GM19023 (cell line): Measurements from ENCODE around the gene SORCS2.

Source experiments
- ATAC-seq: cut with Tn5 transposase; IDR thresholded peaks from one replicate; pipeline ENCODE4 v1.9.1; 2021; ENCODE audit warnings: mild to moderate bottlenecking, moderate library complexity; ENCODE audit not compliant: unreplicated experiment

Gene SORCS2

DNA sequence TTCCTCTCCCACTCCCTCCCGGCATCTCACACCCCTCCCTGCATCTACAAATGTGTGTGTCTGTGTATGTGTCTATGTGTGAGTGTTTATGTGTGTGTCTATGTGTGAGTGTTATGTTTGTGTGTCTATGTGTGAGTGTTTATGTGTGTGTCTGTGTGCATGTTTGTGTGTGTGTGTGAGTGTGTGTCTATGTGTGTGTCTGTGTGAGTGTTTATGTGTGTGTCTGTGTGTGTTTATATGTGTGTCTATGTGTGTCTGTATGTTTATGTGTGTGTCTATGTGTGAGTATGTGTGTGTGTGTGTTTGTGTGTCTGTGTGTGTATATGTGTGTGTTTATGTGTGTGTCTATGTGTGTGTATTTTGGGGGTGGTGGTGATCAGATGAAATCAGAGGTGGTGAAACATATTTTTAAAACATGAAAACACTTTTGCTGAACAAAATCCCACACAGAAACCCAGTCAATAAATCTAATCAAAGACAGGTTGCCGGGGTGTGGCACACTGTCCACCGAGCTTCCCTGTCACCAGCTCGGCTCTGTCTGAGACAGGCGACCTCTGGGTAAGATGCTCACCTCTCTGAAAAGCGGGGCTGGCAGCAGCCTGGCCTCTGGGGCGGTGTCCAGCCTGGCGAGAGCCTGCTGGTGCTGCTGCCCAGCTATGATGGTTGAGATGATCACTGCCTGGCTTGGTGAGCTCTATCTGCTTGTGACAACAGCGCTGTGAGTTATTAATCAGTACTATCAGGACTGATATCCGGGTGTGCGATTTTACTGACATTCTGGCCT, 429.1 kb downstream of the SORCS2 start:
- ATAC-seq: no peak

- no peak for ATAC-seq
Measured at GRCh38 chr4:7622371-7622770, 430.0 kb downstream of the SORCS2 start.

GRCh38 chr4:7623468-7623867, 431.1 kb downstream of the SORCS2 start:
- ATAC-seq: no peak

DNA sequence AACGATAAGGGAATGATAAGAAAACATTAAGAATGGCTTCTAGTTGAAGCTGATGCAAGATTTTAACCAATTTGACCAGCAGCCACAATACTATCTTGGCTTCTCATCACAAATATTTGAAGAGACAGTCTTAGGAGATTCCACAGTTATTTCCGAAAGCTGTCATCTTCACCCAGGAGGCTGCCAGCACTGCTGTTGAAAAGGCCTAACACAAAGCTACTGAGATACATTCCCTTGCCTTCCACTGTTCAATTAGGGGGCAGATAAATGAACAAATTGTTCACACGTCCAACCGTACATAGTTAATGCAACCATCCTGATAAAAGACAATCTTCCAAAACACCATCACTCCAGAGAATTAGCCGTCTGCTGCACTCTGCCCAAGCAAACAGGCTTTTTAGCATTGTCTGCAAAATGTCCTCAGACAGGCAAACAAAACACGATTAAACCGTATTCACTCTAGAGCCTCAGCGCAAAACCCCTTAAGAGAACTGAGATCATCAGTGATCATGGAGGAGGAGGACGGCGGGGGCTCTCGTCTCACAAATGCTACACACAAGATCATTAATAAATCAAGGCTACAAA, 432.1 kb downstream of the SORCS2 start:
- no peak for ATAC-seq

DNA sequence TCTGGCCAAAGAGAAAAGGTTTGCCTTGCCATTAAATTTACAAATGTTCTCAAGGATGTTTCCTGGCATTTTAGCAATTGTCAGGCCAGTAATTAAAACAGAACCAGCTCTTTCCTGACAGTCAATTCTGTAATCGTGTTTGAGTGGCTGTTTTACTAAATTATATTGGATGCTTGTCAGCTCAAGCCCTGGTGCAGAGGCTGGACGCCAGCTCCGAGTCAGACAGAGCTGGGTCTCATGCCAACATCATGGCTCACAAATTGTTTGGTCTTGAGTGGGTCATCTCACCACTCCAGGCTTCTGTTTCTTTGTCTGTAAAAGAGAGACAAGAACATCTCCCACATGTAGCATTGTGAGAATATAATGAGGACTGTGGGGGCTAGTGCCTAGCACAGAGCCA, 432.7 kb downstream of the SORCS2 start:
- ATAC-seq: no peak

DNA sequence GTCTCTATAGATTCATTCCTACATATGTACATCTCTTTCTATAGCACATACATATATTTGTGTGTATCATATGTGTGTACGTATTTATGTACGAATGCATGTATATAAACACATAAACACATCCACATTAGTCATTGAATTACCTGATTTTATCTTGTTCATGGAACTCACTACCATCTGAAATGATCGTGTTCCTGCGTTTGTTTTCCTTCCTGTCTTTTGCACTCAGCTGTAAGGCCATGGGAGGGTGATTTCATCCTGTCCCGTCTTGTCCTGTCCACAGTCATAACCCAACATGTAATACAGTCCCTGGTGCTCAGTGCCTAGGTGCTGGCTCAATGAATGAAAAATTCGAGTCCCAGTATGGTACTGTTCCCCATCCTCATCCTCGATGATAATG, 434.2 kb downstream of the SORCS2 start:
- no peak for ATAC-seq

DNA sequence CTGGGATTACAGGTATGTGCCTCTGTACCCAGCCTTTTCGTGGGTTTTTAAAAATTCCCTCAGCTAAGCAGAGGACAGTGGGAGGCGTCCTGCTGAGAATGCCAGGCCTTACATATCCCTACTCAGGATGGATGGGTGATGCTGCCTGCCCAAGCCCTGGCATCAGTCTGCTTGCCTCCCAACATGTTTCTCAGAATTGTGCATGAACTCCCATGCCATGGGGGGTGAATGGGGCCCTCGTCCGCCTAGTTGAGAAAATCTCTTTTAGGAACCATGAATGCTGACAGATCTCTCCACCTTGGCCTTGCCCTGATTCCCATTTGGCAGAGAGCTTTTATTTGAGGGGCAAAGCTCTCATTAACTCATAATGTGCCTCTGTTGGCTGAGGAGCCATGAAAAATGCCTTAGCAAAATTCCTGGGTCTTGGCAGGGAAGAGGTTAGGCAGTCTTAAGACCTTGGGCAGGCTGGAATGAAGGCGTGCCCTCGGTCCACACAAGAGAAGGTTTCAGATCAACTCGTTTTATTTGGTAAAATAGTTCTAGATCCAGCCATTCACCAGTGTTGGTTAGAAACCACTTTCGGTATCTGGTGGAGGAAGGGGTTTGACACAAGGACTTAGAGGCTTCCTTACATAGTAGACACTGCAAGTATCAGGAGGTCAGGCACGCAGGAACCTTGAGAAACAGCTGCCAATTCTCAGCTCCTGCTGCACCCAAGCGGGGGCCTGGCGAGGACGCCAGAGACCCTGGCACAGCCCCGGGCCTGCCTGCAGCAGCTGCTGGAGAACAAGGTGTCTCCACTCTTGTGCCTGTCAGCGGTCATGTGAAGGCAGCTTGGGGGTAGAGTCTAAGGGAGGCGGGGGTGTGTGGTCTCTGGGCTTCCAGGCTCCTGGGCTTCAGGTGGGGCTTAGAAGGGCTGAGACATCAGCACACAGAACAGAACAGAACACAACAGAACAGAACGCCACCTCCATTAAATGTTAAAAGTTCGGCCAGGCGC, 435.2 kb downstream of the SORCS2 start:
- no peak for ATAC-seq

- no peak for ATAC-seq
Measured at GRCh38 chr4:7628432-7628831, 436.1 kb downstream of the SORCS2 start.

- no peak for ATAC-seq
Measured at GRCh38 chr4:7629501-7630254, 437.3 kb downstream of the SORCS2 start.

DNA sequence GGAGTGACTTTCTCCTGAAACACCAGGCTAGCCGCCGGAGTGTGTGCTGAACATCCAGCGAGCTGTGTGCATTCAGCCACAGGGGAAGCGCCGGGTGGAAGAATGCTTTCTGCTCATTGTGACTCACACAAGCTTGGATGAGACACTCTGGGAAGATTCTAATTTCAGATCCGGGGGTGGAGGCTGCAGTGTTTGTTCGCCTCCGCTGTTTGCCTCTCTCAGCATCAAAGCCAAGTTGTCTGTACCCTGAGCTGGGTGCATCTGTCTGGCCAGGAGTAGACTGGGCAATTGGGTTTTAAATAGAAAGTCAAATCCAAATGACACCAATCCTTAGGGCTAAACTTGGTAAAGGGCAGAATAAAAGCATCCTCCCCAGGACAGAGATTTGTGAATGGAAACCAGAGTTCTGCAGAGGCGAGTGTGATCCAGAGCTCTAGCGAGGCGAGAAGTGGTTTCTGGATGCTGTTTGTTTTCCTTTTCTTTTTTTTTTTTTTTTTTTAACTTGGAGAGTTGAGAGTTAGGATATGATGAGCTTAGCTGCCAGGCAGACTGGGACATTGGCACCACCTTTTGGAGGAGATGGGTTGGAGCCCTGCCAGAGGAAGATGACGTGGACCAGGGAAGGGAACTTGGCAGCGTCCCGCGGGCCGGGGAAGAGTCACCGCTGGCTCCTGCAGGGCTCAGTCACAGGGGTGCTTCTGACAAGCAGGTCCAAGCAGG, 438.4 kb downstream of the SORCS2 start:
- no peak for ATAC-seq

- no peak for ATAC-seq
Measured at GRCh38 chr4:7631288-7632014, 439.1 kb downstream of the SORCS2 start.

DNA sequence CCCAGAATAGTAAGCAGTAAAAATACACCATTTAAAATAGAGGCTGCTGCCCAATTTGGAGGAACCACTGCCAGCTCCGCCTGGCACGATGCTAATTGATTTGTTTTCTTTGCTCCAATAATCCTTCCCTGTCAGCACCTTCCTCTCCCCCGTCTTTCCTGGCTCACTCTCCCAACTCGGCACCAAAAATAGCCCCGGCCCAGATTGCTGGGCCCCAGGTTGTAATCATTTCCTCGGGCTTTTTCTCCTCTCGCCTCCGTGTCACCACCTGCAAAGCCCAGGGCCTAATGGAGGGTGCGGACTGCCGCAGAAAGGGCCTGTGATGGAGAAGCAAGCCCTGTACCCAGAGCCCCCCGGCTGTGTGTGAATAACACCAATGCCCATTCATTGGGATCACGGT, 440.0 kb downstream of the SORCS2 start:
- no peak for ATAC-seq

GRCh38 chr4:7632971-7633370, 440.6 kb downstream of the SORCS2 start:
- ATAC-seq: no peak

DNA sequence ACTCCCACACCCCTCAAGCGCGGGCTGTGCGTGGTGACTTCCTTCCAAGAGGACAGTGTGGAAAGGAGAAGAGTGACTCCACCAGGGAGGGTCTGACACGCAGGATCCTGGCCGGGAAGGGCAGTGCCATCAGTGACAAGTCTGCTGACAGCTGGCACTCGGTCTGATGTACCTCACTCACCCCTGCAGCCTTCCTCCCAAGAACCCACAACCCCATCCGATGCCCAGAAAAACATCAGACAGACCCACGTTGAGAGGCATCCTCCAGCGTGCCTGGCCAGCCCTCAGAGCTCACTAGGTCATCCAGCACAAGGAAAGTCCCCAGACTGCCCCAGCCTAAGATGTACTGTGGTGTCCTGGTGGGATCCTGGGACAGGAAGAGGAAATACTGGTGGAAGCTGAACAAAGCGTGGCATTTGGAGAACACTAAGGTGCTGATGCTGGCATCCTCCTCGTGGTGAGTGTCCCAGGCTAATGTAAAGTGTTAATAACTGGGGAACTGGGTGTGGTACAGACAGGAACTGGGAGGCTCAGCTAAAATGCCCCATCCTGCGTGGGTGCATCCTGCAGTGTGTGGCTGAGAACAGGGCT, 442.4 kb downstream of the SORCS2 start:
- no peak for ATAC-seq

DNA sequence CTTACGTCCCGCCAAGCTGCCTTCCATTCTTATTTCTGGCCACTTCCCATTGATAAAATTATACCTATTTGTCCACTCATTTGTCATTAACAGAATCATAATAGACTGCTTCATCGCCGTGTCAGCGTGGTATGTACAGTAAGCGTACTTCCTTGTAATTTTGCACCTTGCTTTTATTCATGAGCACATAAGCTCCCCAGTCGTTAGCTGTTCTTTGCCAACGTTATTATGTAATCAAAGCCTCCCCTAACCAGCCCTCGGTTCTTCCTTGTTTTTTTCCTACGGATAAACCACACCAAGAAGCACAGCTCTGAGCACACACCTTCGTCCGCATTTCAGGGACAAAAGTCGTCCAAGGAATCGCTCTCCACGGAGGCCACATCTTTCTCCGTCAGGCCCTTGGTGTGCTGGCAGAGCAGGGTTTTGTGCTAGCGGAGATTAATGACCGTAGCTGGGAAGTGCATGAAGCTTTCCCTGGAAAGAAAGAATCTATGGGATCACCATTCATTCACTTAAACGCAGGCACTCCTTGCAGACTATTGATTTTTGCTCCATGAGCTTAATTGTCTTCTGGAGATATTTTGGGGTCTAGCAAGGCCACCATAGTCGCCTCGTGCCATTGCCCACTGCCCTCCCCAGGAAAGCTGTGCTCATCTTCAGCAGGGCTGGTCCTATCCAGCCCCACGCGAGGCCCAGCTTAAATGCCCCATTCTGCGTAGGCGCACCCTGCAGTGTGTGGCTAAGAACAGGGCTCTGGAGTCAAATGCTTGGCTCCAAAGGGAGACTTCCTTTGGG, 443.3 kb downstream of the SORCS2 start:
- ATAC-seq: no peak

- no peak for ATAC-seq
Measured at GRCh38 chr4:7636240-7636508, 443.8 kb downstream of the SORCS2 start.

DNA sequence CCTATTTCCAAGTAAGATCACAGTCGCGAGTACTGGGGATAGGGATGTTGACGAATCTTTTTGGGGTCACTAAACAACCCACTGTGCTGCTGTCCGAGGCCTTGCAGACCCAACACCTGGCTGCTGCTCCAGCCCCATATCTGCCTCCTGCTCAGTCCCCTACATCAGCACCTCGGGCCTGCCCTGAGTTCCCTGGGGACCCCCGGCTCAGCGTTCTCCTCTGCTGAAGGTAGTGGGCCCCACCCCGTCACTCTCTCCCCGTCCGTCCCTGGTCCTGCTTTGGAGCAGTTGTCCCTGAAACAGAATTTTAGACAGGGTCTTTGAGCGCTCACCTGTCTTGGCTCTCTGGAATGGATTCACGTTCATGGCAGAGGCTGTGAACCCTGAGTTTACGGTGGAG, 444.8 kb downstream of the SORCS2 start:
- no peak for ATAC-seq

DNA sequence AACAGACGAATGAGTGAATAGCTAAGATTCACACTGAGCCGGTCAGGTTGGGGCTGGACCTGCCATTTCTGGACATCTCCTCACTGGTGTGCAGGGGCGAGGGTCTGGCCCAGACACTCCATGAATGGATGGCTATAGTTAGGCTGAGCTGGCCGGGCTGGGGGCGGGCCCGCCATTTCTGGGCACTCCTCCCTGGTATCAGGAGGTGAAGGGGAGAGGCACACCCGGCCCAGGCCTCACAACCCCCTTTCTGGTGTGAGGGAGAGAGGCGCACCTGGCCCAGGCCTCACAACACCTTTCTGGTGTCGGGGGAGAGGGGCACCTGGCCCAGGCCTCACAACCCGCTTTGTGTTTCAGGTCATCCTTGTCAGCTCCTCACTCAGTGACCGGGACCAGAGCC, 445.6 kb downstream of the SORCS2 start:
- no peak for ATAC-seq

GRCh38 chr4:7638489-7638888, 446.2 kb downstream of the SORCS2 start:
- ATAC-seq: no peak
